WTC11 (cell line): ENCODE data around the gene MST1R. TPM values are rescaled to one million over a fixed set of nuclear protein-coding genes. Genes with fewer than 3 reads are reported as not detected.
A peak's percentile ranks its signal among the peaks of the same experiment; 100 is the strongest.

Experiments
- ATAC-seq: fragments of 200-7000 bp; cut with Tn5 transposase; 2 replicates; pipeline ENCODE4 v1.10.0; 2021; ENCODE audit warnings: mild to moderate bottlenecking, moderate library complexity
- CTCF ChIA-PET: fragments of 300-600 bp; sonication (Branson Sonifier 250); formaldehyde crosslinking; loops from one replicate; lab custom pipeline; 2021; ENCODE audit warnings: antibody characterized with exemption; lab: Charles Lee
- POLR2A ChIA-PET: fragments of 350-600 bp; sonication (Branson Sonifier 250); formaldehyde crosslinking; loops from one replicate; lab custom pipeline; 2021; ENCODE audit warnings: antibody characterized with exemption; lab: Charles Lee
- DNase-seq: peaks from one replicate; pipeline ENCODE4 v3.0.0; 2021; ENCODE audit warnings: low spot score
- H3K27ac Mint-ChIP-seq: 2 replicates; pipeline ENCODE4 v1.8.0; 2021; ENCODE audit warnings: mixed read lengths
- H3K27me3 Mint-ChIP-seq: 2 replicates; pipeline ENCODE4 v1.8.0; 2021; ENCODE audit warnings: low read depth, mild to moderate bottlenecking, moderate library complexity, mixed read lengths
- H3K36me3 Mint-ChIP-seq: 2 replicates; pipeline ENCODE4 v1.8.0; 2021; ENCODE audit warnings: mixed read lengths
- H3K4me1 Mint-ChIP-seq: 2 replicates; pipeline ENCODE4 v1.8.0; 2022; ENCODE audit warnings: mixed read lengths
- H3K4me3 Mint-ChIP-seq: 2 replicates; pipeline ENCODE4 v1.8.0; 2021; ENCODE audit warnings: mild to moderate bottlenecking, moderate library complexity, mixed read lengths
- H3K9me3 Mint-ChIP-seq: 2 replicates; pipeline ENCODE4 v1.8.0; 2021; ENCODE audit warnings: mixed read lengths
- ATF1 ChIP-seq: sonication (generic); formaldehyde crosslinking; IDR thresholded peaks from 2 replicates; pipeline ENCODE4 v1.8.1; 2023; ENCODE audit warnings: mild to moderate bottlenecking, moderate library complexity, missing genetic modification reagents
- ATF3 ChIP-seq: sonication (generic); formaldehyde crosslinking; conservative IDR thresholded peaks from 2 replicates; pipeline ENCODE4 v1.8.1; 2022; ENCODE audit warnings: mild to moderate bottlenecking, missing genetic modification reagents
- ATF6 ChIP-seq: sonication (generic); formaldehyde crosslinking; IDR thresholded peaks from 2 replicates; pipeline ENCODE4 v1.8.1; 2023; ENCODE audit warnings: mild to moderate bottlenecking, missing genetic modification reagents
- CREB1 ChIP-seq: sonication (generic); formaldehyde crosslinking; IDR thresholded peaks from 2 replicates; pipeline ENCODE4 v1.8.0; 2023; ENCODE audit warnings: mild to moderate bottlenecking, missing genetic modification reagents
- CREM ChIP-seq: sonication (generic); formaldehyde crosslinking; IDR thresholded peaks from 2 replicates; pipeline ENCODE4 v1.8.1; 2022; ENCODE audit warnings: mild to moderate bottlenecking, missing genetic modification reagents, moderate library complexity
- E2F5 ChIP-seq: sonication (generic); formaldehyde crosslinking; IDR thresholded peaks from 2 replicates; pipeline ENCODE4 v1.8.1; 2022; ENCODE audit warnings: mild to moderate bottlenecking, moderate library complexity, missing genetic modification reagents
- ETV6 ChIP-seq: sonication (generic); formaldehyde crosslinking; IDR thresholded peaks from 2 replicates; pipeline ENCODE4 v1.8.1; 2022; ENCODE audit warnings: mild to moderate bottlenecking, missing genetic modification reagents
- FOXK1 ChIP-seq: sonication (generic); formaldehyde crosslinking; IDR thresholded peaks from 2 replicates; pipeline ENCODE4 v1.8.0; 2022; ENCODE audit warnings: mild to moderate bottlenecking, moderate library complexity, missing genetic modification reagents
- FOXP4 ChIP-seq: sonication (generic); formaldehyde crosslinking; IDR thresholded peaks from 2 replicates; pipeline ENCODE4 v1.8.0; 2022; ENCODE audit warnings: mild to moderate bottlenecking, missing genetic modification reagents
- IRF1 ChIP-seq: sonication (generic); formaldehyde crosslinking; IDR thresholded peaks from 2 replicates; pipeline ENCODE4 v1.8.0; 2023; ENCODE audit warnings: missing genetic modification reagents
- IRF2 ChIP-seq: sonication (generic); formaldehyde crosslinking; IDR thresholded peaks from 2 replicates; pipeline ENCODE4 v1.8.0; 2022; ENCODE audit warnings: low read depth, missing genetic modification reagents, borderline replicate concordance
- JUN ChIP-seq: sonication (generic); formaldehyde crosslinking; IDR thresholded peaks from 2 replicates; pipeline ENCODE4 v1.8.0; 2023; ENCODE audit warnings: mild to moderate bottlenecking, missing genetic modification reagents
- MAX ChIP-seq: sonication (generic); formaldehyde crosslinking; IDR thresholded peaks from 2 replicates; pipeline ENCODE4 v1.8.0; 2022; ENCODE audit warnings: mild to moderate bottlenecking, missing genetic modification reagents
- NFE2L1 ChIP-seq: sonication (generic); formaldehyde crosslinking; IDR thresholded peaks from 2 replicates; pipeline ENCODE4 v1.8.1; 2023; ENCODE audit warnings: missing genetic modification reagents
- NFYB ChIP-seq: sonication (generic); formaldehyde crosslinking; conservative IDR thresholded peaks from 2 replicates; pipeline ENCODE4 v1.8.0; 2022; ENCODE audit warnings: low read depth, missing genetic modification reagents
- NR1H2 ChIP-seq: sonication (generic); formaldehyde crosslinking; IDR thresholded peaks from 2 replicates; pipeline ENCODE4 v1.9.0; 2021; ENCODE audit warnings: mild to moderate bottlenecking, moderate library complexity, missing genetic modification reagents
- NR2C2 ChIP-seq: sonication (generic); formaldehyde crosslinking; IDR thresholded peaks from 2 replicates; pipeline ENCODE4 v1.8.0; 2022; ENCODE audit warnings: mild to moderate bottlenecking, missing genetic modification reagents
- PRRX2 ChIP-seq: fragments of 250-450 bp; sonication (Bioruptor Pico); IDR thresholded peaks from 2 replicates; pipeline ENCODE4 v1.8.0; 2021; ENCODE audit warnings: mild to moderate bottlenecking
- RORB ChIP-seq: fragments of 250-450 bp; sonication (Bioruptor Pico); IDR thresholded peaks from 2 replicates; pipeline ENCODE4 v1.9.0; 2021; ENCODE audit warnings: mild to moderate bottlenecking
- SOX15 ChIP-seq: fragments of 250-450 bp; sonication (Bioruptor Pico); IDR thresholded peaks from 2 replicates; pipeline ENCODE4 v1.9.0; 2021; ENCODE audit warnings: mild to moderate bottlenecking
- SP1 ChIP-seq: sonication (generic); formaldehyde crosslinking; conservative IDR thresholded peaks from 2 replicates; pipeline ENCODE4 v1.8.1; 2022; ENCODE audit warnings: missing genetic modification reagents
- TEAD1 ChIP-seq: sonication (generic); formaldehyde crosslinking; IDR thresholded peaks from 2 replicates; pipeline ENCODE4 v1.8.0; 2022; ENCODE audit warnings: mild to moderate bottlenecking, missing genetic modification reagents
- TEAD4 ChIP-seq: sonication (generic); formaldehyde crosslinking; IDR thresholded peaks from 2 replicates; pipeline ENCODE4 v1.8.0; 2022; ENCODE audit warnings: mild to moderate bottlenecking, missing genetic modification reagents
- TP53 ChIP-seq: sonication (generic); formaldehyde crosslinking; IDR thresholded peaks from 2 replicates; pipeline ENCODE4 v1.8.1; 2023; ENCODE audit warnings: mild to moderate bottlenecking, missing genetic modification reagents
- USF1 ChIP-seq: sonication (generic); formaldehyde crosslinking; IDR thresholded peaks from 2 replicates; pipeline ENCODE4 v1.8.0; 2022; ENCODE audit warnings: mild to moderate bottlenecking, missing genetic modification reagents
- ZNF138 ChIP-seq: sonication (generic); formaldehyde crosslinking; conservative IDR thresholded peaks from 2 replicates; pipeline ENCODE4 v1.8.1; 2022; ENCODE audit warnings: mild to moderate bottlenecking, moderate library complexity, missing genetic modification reagents
- ZNF219 ChIP-seq: sonication (generic); formaldehyde crosslinking; IDR thresholded peaks from 2 replicates; pipeline ENCODE4 v1.8.0; 2023; ENCODE audit warnings: missing genetic modification reagents, mild to moderate bottlenecking, borderline replicate concordance
- ZNF232 ChIP-seq: sonication (generic); formaldehyde crosslinking; IDR thresholded peaks from 2 replicates; pipeline ENCODE4 v1.8.0; 2022; ENCODE audit warnings: mild to moderate bottlenecking, missing genetic modification reagents
- ZNF281 ChIP-seq: sonication (generic); formaldehyde crosslinking; IDR thresholded peaks from 2 replicates; pipeline ENCODE4 v1.8.0; 2023; ENCODE audit warnings: mild to moderate bottlenecking, missing genetic modification reagents
- ZNF317 ChIP-seq: sonication (generic); formaldehyde crosslinking; IDR thresholded peaks from 2 replicates; pipeline ENCODE4 v1.8.1; 2023; ENCODE audit warnings: low read depth, mild to moderate bottlenecking, moderate library complexity, missing genetic modification reagents, borderline replicate concordance
- total RNA-seq: library from RNA; stranded (reverse); gene quantifications from 3 replicates; pipeline ENCODE4 v1.2.3, GENCODE V29; 2021

The MST1R gene
- total RNA-seq, 1 experiment from 2014 or later = 6.2 TPM

- Mint-ChIP-seq H3K9me3 (no peaks in the 10 kb centered on the region), H3K27ac (peak overlapping the region; percentile 70; the same call in 1 of the 2 replicates), H3K27me3 (peaks cover 4% of the 10 kb centered on the region), H3K4me3 (peak overlapping the region; percentile 65), H3K4me1 (peaks cover 44% of the 10 kb centered on the region), H3K36me3 (no peaks in the 10 kb centered on the region)
- CTCF ChIA-PET = interaction anchor here (0.6 to 6.0 kb wide), 16 partner anchors 10 to 178 kb away, joined by 3 to 37 read pairs (median 6); partner anchors contain the start of genes INKA1, MON1A, MST1 and RNF123
- DNase-seq (peak; percentile 78), ATAC-seq (peak; percentile 56)
- POLR2A ChIA-PET = interaction anchor here (0.5 to 1.8 kb wide), 6 partner anchors 10 to 148 kb away, joined by 3 to 10 read pairs (median 3); partner anchors contain the start of gene AMIGO3
- TF ChIP-seq ZNF219 = peak; percentile 77; the same call in 1 of the 2 replicates
- TF ChIP-seq NFE2L1 (CRISPR knock-in tag) = peak; percentile 74
- no peak for TF ChIP-seq IRF2 (CRISPR knock-in tag)
- TF ChIP-seq ETV6 (CRISPR knock-in tag) = peak; percentile 76
- TF ChIP-seq CREB1 (CRISPR knock-in tag) = peak; percentile 56; the same call in 1 of the 2 replicates
- peak; percentile 80; the same call in 1 of the 2 replicates for TF ChIP-seq JUN (CRISPR knock-in tag)
- no peak for TF ChIP-seq ATF3 (CRISPR knock-in tag)
- TF ChIP-seq RORB (CRISPR knock-in tag) = no peak
- no peak for TF ChIP-seq ATF6 (CRISPR knock-in tag)
- no peak for TF ChIP-seq SOX15 (CRISPR knock-in tag)
- no peak for TF ChIP-seq PRRX2 (CRISPR knock-in tag)
- peak; percentile 67; the same call in 1 of the 2 replicates for TF ChIP-seq TP53
- 0 out of 2 replicates have a peak, but pooled peaks have one; percentile 28 for TF ChIP-seq NFYB (CRISPR knock-in tag)
- TF ChIP-seq ZNF138 (CRISPR knock-in tag) = no peak
- peak; percentile 85; the same call in 1 of the 2 replicates for TF ChIP-seq IRF1
- 0 out of 2 replicates have a peak, but pooled peaks have one; percentile 42 for TF ChIP-seq ZNF317 (CRISPR knock-in tag)
- TF ChIP-seq FOXK1 (CRISPR knock-in tag) = peak; percentile 76
- peak; percentile 96 for TF ChIP-seq FOXP4 (CRISPR knock-in tag)
- TF ChIP-seq TEAD4 (CRISPR knock-in tag) = peak; percentile 83; the same call in 1 of the 2 replicates
- peak; percentile 85; the same call in 1 of the 2 replicates for TF ChIP-seq CREM (CRISPR knock-in tag)
- peak; percentile 54; the same call in 1 of the 2 replicates for TF ChIP-seq ZNF281 (CRISPR knock-in tag)
- TF ChIP-seq SP1 = 0 out of 2 replicates have a peak, but pooled peaks have one; percentile 21
- TF ChIP-seq ATF1 = peak; percentile 78; the same call in 1 of the 2 replicates
- no peak for TF ChIP-seq NR1H2 (CRISPR knock-in tag)
- TF ChIP-seq NR2C2 (CRISPR knock-in tag) = no peak
- peak; percentile 84 for TF ChIP-seq TEAD1 (CRISPR knock-in tag)
- peak; percentile 96 for TF ChIP-seq ZNF232
- peak; percentile 64; the same call in 1 of the 2 replicates for TF ChIP-seq USF1 (CRISPR knock-in tag)
- 0 out of 2 replicates have a peak, but pooled peaks have one; percentile 33 for TF ChIP-seq E2F5 (CRISPR knock-in tag)
- peak; percentile 68; the same call in 1 of the 2 replicates for TF ChIP-seq MAX (CRISPR knock-in tag)
Measured at GRCh38 chr3:49867871-49868321, 35.8 kb downstream of the MST1R start.
